K562 (cell line): ENCODE measurements around the gene CDAN1. TPM values are rescaled to one million over a fixed set of nuclear protein-coding genes. Genes with fewer than 3 reads are reported as not detected.
A peak's percentile ranks its signal among the peaks of the same experiment; 100 is the strongest.

Source experiments
- CBX1 ChIP-seq: sonication (generic); IDR thresholded peaks from 2 replicates; pipeline ENCODE4 v1.6.1; 2016; ENCODE audit warnings: antibody characterized with exemption, low read depth, mild to moderate bottlenecking
- CREB3 ChIP-seq: fragments of 450-650 bp; conservative IDR thresholded peaks from 2 replicates; pipeline ENCODE4 v1.6.1; 2016; ENCODE audit warnings: missing genetic modification characterization, low read depth, mild to moderate bottlenecking, missing compliant biosample characterization, moderate library complexity
- HNRNPH1 ChIP-seq: fragments of 200-400 bp; formaldehyde crosslinking; optimal IDR thresholded peaks from 2 replicates; pipeline ENCODE3; 2017; ENCODE audit warnings: low read depth, mild to moderate bottlenecking, low read length, moderate library complexity
- ID3 ChIP-seq, 2 experiments: fragments of 250-450 bp in 1 of 2; fragments of 450-650 bp in 1 of 2; sonication (Bioruptor Pico) in 1 of 2; IDR thresholded peaks; 2 replicates each; pipeline versions ENCODE4 v1.6.1 to v1.8.0; 2016 to 2021; ENCODE audit warnings: mild to moderate bottlenecking in 2 of 2, moderate library complexity in 2 of 2, missing compliant biosample characterization in 1 of 2, missing genetic modification characterization in 1 of 2
- JUND ChIP-seq, 2 experiments: IDR thresholded peaks; 2 replicates in 1 of 2; 3 replicates in 1 of 2; pipeline ENCODE4 v1.6.1; 2011; ENCODE audit warnings: borderline replicate concordance in 2 of 2, low read depth in 2 of 2, low read length in 2 of 2, improper control_type of control experiment in 1 of 2, missing biosample characterization in 1 of 2, missing genetic modification characterization in 1 of 2, missing genetic modification reagents in 1 of 2
- MCM2 ChIP-seq: fragments of 450-650 bp; IDR thresholded peaks from 2 replicates; pipeline ENCODE4 v1.6.1; 2017; ENCODE audit warnings: low read depth, mild to moderate bottlenecking
- MEF2A ChIP-seq: IDR thresholded peaks from 2 replicates; pipeline ENCODE4 v1.6.1; 2011; ENCODE audit warnings: low read depth, mild to moderate bottlenecking, low read length, moderate library complexity; ENCODE audit not compliant: control insufficient read depth
- MTA1 ChIP-seq: fragments of 450-650 bp; IDR thresholded peaks from 2 replicates; pipeline ENCODE4 v1.6.1; 2017; ENCODE audit warnings: borderline replicate concordance
- NUFIP1 ChIP-seq: fragments of 450-650 bp; IDR thresholded peaks from 2 replicates; pipeline ENCODE4 v1.6.1; 2018; ENCODE audit not compliant: partially characterized antibody
- RBBP5 ChIP-seq: fragments of 200-600 bp; sonication (generic); IDR thresholded peaks from 2 replicates; pipeline ENCODE4 v1.6.1; 2012; ENCODE audit warnings: borderline replicate concordance, mild to moderate bottlenecking, low read length, control low read depth, inconsistent platforms; ENCODE audit not compliant: insufficient read depth, poor library complexity, severe bottlenecking
- RBM34 ChIP-seq: fragments of 200-400 bp; formaldehyde crosslinking; IDR thresholded peaks from 2 replicates; pipeline ENCODE4 v1.6.1; 2018; ENCODE audit warnings: low read length, borderline replicate concordance; ENCODE audit not compliant: insufficient read depth
- TAL1 ChIP-seq: fragments of 450-650 bp; IDR thresholded peaks from 2 replicates; pipeline ENCODE4 v1.6.1; 2016; ENCODE audit warnings: mild to moderate bottlenecking
- TBL1XR1 ChIP-seq, 2 experiments: IDR thresholded peaks; 2 replicates each; pipeline ENCODE4 v1.6.1; 2012; ENCODE audit warnings: improper control_type of control experiment in 2 of 2, low read length in 2 of 2, mild to moderate bottlenecking in 1 of 2
- TCFL5 ChIP-seq: fragments of 250-450 bp; sonication (Bioruptor Pico); conservative IDR thresholded peaks from 2 replicates; pipeline ENCODE4 v1.6.1; 2021; ENCODE audit warnings: mild to moderate bottlenecking, moderate library complexity, matching md5 sums
- ZFP36 ChIP-seq: fragments of 150-350 bp; IDR thresholded peaks from 2 replicates; pipeline ENCODE4 v1.6.1; 2018; ENCODE audit warnings: low read length, low read depth; ENCODE audit not compliant: partially characterized antibody
- ZNF561 ChIP-seq: fragments of 450-650 bp; formaldehyde crosslinking; conservative IDR thresholded peaks from 2 replicates; pipeline ENCODE4 v1.4.0; 2020; ENCODE audit warnings: mild to moderate bottlenecking, moderate library complexity
- polyA plus RNA-seq, 8 experiments: library from polyadenylated mRNA; depleted of rRNA in 4 of 8; stranded (reverse) in 5 of 8; unstranded in 3 of 8; fragments of >200 nt; fragmentation: Nextera tagmentation in 2 of 8; fragmentation: Illumina TruSeq in 1 of 8; extraction: Ambion mirVana in 2 of 8; extraction: Trizol in 1 of 8; gene quantifications; 2 replicates each; pipeline versions ENCODE4 v1.2.1 to v1.2.3, GENCODE V29; 2011 to 2014; ENCODE audit warnings: inconsistent platforms in 1 of 8, missing spikeins in 1 of 8
- total RNA-seq, 7 experiments: library from RNA; depleted of rRNA in 6 of 7; stranded (reverse); fragments of >200 nt in 6 of 7; fragmentation: Illumina TruSeq in 2 of 7; extraction: Trizol in 2 of 7; gene quantifications; 2 replicates each; pipeline versions ENCODE4 v1.2.1 to v1.2.3, GENCODE V29; 2011 to 2021; ENCODE audit warnings: low replicate concordance in 1 of 7
- TF ChIP-seq, protein P1 (sequence below), 2 experiments: fragments of 450-650 bp in 1 of 2; IDR thresholded peaks; 2 replicates each; pipeline ENCODE4 v1.6.1; 2011 to 2017; ENCODE audit warnings: low read depth in 2 of 2, antibody characterized with exemption in 1 of 2, borderline replicate concordance in 1 of 2, low read length in 1 of 2, mild to moderate bottlenecking in 1 of 2, mixed read lengths in 1 of 2; ENCODE audit not compliant: control insufficient read depth in 1 of 2
- TF ChIP-seq, protein P2 (sequence below): fragments of 450-650 bp; IDR thresholded peaks from 2 replicates; pipeline ENCODE4 v1.6.1; 2018; ENCODE audit warnings: mild to moderate bottlenecking, low read depth; ENCODE audit not compliant: partially characterized antibody

The CDAN1 gene
- total and polyA plus RNA-seq, 9 of the 15 experiments (the other 6 are each of a cell fraction or from before 2014, with no cell fraction given), result 1.6 to 34.4 (median 13.8) TPM

- TF ChIP-seq TBL1XR1 (IDR thresholded peaks at IDR 0.05; ENCODE audit: low read length in 2 of 2), result no peak
- no peak for TF ChIP-seq MTA1
- peak; percentile 70 for TF ChIP-seq RBBP5
- no peak for TF ChIP-seq JUND (IDR thresholded peaks at IDR 0.05; ENCODE audit: borderline replicate concordance, low read depth, low read length)
- TF ChIP-seq JUND (tag; IDR thresholded peaks at IDR 0.05; ENCODE audit: borderline replicate concordance, low read depth, low read length), result no peak
- TF ChIP-seq TCFL5 (CRISPR knock-in tag), result no peak
- TF ChIP-seq NUFIP1, result no peak
- TF ChIP-seq RBM34, result no peak
- no peak for TF ChIP-seq ZFP36
- TF ChIP-seq CREB3, result no peak
- TF ChIP-seq HNRNPH1, result no peak
- no peak for TF ChIP-seq ID3 (CRISPR knock-in tag; IDR thresholded peaks at IDR 0.05)
- TF ChIP-seq ID3 (tag; IDR thresholded peaks at IDR 0.05), result no peak
- no peak for TF ChIP-seq MCM2
- TF ChIP-seq CBX1, result no peak
- TF ChIP-seq, protein P1, sequence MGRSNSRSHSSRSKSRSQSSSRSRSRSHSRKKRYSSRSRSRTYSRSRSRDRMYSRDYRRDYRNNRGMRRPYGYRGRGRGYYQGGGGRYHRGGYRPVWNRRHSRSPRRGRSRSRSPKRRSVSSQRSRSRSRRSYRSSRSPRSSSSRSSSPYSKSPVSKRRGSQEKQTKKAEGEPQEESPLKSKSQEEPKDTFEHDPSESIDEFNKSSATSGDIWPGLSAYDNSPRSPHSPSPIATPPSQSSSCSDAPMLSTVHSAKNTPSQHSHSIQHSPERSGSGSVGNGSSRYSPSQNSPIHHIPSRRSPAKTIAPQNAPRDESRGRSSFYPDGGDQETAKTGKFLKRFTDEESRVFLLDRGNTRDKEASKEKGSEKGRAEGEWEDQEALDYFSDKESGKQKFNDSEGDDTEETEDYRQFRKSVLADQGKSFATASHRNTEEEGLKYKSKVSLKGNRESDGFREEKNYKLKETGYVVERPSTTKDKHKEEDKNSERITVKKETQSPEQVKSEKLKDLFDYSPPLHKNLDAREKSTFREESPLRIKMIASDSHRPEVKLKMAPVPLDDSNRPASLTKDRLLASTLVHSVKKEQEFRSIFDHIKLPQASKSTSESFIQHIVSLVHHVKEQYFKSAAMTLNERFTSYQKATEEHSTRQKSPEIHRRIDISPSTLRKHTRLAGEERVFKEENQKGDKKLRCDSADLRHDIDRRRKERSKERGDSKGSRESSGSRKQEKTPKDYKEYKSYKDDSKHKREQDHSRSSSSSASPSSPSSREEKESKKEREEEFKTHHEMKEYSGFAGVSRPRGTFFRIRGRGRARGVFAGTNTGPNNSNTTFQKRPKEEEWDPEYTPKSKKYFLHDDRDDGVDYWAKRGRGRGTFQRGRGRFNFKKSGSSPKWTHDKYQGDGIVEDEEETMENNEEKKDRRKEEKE (IDR thresholded peaks at IDR 0.05; ENCODE audit: borderline replicate concordance in 1 of 2, control insufficient read depth in 1 of 2, low read depth in 2 of 2, low read length in 1 of 2), result no peak
- TF ChIP-seq ZNF561 (CRISPR knock-in tag), result no peak
- no peak for TF ChIP-seq MEF2A
- TF ChIP-seq, protein P2, sequence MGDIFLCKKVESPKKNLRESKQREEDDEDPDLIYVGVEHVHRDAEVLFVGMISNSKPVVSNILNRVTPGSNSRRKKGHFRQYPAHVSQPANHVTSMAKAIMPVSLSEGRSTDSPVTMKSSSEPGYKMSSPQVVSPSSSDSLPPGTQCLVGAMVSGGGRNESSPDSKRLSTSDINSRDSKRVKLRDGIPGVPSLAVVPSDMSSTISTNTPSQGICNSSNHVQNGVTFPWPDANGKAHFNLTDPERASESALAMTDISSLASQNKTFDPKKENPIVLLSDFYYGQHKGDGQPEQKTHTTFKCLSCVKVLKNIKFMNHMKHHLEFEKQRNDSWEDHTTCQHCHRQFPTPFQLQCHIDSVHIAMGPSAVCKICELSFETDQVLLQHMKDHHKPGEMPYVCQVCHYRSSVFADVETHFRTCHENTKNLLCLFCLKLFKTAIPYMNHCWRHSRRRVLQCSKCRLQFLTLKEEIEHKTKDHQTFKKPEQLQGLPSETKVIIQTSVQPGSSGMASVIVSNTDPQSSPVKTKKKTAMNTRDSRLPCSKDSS, result no peak
- TF ChIP-seq TAL1, result no peak
Measured at GRCh38 chr15:42736793-42737528, at the start of gene CDAN1 (continued).
